Activated CD4-positive, alpha-beta T cell treated with anti-CD3 and anti-CD28 coated beads, Interleukin-2, amount 10 ng/mL, durations not matched to agents 7 days and 5 days (primary cell): ENCODE data around the gene JMJD7. TPM values are rescaled to one million over a fixed set of nuclear protein-coding genes. Genes with fewer than 3 reads are reported as not detected.

Experiments used
- CTCF ChIA-PET: fragments of 350-600 bp; sonication (Branson Sonifier 250); formaldehyde crosslinking; loops from one replicate; lab custom pipeline; 2021; ENCODE audit warnings: antibody characterized with exemption; lab: Charles Lee
- POLR2A ChIA-PET: fragments of 350-600 bp; sonication (Branson Sonifier 250); formaldehyde crosslinking; loops from one replicate; lab custom pipeline; 2021; ENCODE audit warnings: antibody characterized with exemption; lab: Charles Lee
- DNase-seq: peaks from one replicate; pipeline ENCODE4 v3.0.0-alpha.2; 2020
- H3K27ac Mint-ChIP-seq: one replicate; pipeline ENCODE4 v1.8.0; 2021; ENCODE audit warnings: mild to moderate bottlenecking, moderate library complexity, mixed read lengths
- H3K27me3 Mint-ChIP-seq: one replicate; pipeline ENCODE4 v1.8.0; 2021; ENCODE audit warnings: mixed read lengths
- H3K36me3 Mint-ChIP-seq: one replicate; pipeline ENCODE4 v1.8.0; 2021; ENCODE audit warnings: low read depth, mixed read lengths
- H3K4me1 Mint-ChIP-seq: one replicate; pipeline ENCODE4 v1.8.0; 2021; ENCODE audit warnings: mixed read lengths
- H3K4me3 Mint-ChIP-seq: one replicate; pipeline ENCODE4 v1.8.0; 2021; ENCODE audit warnings: mild to moderate bottlenecking, moderate library complexity, mixed read lengths
- H3K9me3 Mint-ChIP-seq: one replicate; pipeline ENCODE4 v1.8.0; 2021; ENCODE audit warnings: mixed read lengths
- total RNA-seq, 2 experiments: library from RNA; stranded (reverse); gene quantifications; one replicate each; pipeline ENCODE4 v1.2.3, GENCODE V29; 2021

The JMJD7 gene
- total RNA-seq, 2 experiments from 2014 or later, result 23.9 to 28.4 TPM

DNA sequence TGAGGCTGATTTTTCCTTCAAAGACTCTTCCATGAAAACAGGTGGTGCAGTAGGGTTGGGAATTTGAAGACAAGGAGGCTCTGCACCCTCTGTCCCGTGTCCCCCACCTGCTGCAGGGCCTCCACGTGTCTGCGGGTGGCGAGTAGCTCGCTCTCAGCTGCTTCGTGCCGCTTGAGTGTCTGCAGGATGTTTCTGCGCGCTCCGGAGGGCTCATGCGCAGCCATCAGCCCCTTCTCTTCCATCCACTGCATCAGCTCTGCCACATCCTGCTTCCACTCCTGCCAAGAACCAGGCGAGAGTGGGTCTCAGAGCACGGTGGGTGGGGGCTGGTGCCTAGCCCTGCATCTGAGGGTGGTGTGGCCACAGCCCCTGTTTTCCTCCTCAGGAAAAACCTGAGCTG, 48.1 kb downstream of the JMJD7 start:
- no peak overlapping the region for H3K4me3 Mint-ChIP-seq
- CTCF ChIA-PET, result interaction anchor here (0.6 to 2.1 kb wide), 5 partner anchors 19 to 102 kb away, joined by 3 to 6 read pairs (median 3); partner anchors contain the start of gene MAPKBP1
- POLR2A ChIA-PET, result no interaction called here

DNA sequence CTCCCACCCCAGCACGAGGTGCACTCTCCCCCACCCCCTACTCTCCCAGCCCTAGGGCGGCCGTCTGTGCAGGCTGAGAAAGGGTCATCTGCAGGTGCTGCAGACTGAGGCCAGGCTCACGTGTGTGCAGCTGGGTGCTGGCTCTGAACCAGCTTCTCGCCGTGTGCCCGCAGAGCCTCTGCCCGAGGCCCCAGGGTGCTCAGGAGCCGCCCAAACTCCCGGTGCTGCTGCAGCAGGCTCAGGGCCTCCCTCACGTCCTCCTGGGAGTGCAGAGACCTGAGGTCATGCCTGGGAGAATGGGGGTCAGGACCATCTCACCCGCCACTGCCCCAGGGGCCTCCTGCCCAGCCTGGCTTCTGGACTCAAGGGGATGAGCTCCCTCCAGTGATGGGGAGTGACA, 48.8 kb downstream of the JMJD7 start:
- H3K27ac Mint-ChIP-seq, result no peak overlapping the region
- no peaks in the 10 kb centered on the region for H3K36me3 Mint-ChIP-seq
- POLR2A ChIA-PET, result no interaction called here
- H3K4me1 Mint-ChIP-seq, result peaks cover 8% of the 10 kb centered on the region
- no peak for DNase-seq
- CTCF ChIA-PET, result interaction anchor here (0.8 to 2.1 kb wide), 4 partner anchors 18 to 103 kb away, joined by 3 to 6 read pairs (median 4); partner anchors contain the start of gene MAPKBP1
- H3K27me3 Mint-ChIP-seq, result peaks cover 6% of the 10 kb centered on the region
- H3K4me3 Mint-ChIP-seq, result no peak overlapping the region
- H3K9me3 Mint-ChIP-seq, result no peaks in the 10 kb centered on the region

More for the DNA sequence above, 48.1 kb downstream of the JMJD7 start:
- Mint-ChIP-seq H3K27ac (no peak overlapping the region), H3K27me3 (no peaks in the 10 kb centered on the region), H3K9me3 (no peaks in the 10 kb centered on the region), H3K36me3 (no peaks in the 10 kb centered on the region), H3K4me1 (peaks cover 6% of the 10 kb centered on the region)
- no peak for DNase-seq

DNA sequence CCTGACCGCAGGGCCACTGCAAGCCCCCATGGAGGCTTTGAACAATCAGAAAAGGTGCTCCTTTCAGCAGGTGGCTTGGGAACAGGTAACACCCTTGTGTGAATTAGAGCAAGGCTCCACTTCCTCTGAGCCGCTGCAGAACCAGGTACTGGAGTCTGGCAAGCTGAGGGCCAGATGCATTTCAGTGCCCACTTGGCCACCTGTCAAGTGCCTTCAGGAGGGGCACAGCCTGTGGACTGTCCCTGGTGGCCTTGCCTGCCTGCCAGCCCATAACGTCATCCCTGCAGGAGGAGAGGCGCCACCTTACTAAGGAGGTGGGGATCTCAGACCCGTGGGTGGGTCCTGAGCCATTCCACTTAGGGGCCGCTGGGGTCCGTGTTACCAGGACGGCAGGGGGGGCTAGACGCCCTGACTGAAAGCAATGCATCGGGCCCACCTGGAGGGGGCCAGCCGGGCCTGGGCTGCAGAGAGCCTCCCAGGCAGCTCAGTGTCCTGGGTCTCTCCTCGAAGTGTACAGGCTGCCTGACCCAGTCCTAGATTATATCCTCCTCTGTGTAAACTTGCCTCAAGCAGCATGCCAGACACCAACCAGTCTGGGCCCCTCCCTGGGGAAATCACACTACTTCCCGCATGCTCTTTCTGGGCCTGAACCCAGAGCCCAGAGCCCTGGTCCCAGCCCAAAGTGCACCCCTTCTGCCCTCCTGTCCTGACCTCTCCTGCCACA, 49.9 kb downstream of the JMJD7 start:
- Mint-ChIP-seq H3K4me1 (peaks cover 8% of the 10 kb centered on the region), H3K36me3 (no peaks in the 10 kb centered on the region), H3K9me3 (no peaks in the 10 kb centered on the region), H3K27ac (no peak overlapping the region), H3K4me3 (no peak overlapping the region), H3K27me3 (peaks cover 6% of the 10 kb centered on the region)
- ChIA-PET POLR2A (no interaction called here), CTCF (no interaction called here)
- DNase-seq, result no peak

DNA sequence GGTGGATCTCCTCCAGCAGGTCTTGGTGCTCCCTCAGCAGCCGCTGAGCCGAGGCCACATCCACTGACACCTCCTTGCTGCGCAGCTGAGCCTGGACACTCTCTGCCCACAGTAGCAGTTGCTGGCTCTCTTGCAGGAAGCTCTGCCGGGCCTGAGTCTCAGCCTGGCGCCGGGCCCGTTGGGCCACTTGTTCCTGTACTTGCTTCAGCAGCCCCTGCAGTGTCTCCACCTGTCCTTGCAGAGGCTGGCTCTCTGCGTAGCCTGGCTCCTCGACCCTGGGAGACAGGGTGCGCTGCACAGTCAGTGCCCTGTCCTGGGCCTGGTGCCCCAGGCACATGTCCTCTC, 50.4 kb downstream of the JMJD7 start:
- ChIA-PET POLR2A (no interaction called here), CTCF (interaction anchor here (1.6 kb wide), 1 partner anchor 8 kb away, joined by 4 read pairs; no protein-coding TSS in a partner anchor)
- Mint-ChIP-seq H3K9me3 (no peaks in the 10 kb centered on the region), H3K27ac (no peak overlapping the region), H3K27me3 (peaks cover 6% of the 10 kb centered on the region), H3K4me1 (peaks cover 8% of the 10 kb centered on the region), H3K36me3 (no peaks in the 10 kb centered on the region), H3K4me3 (no peak overlapping the region)
- no peak for DNase-seq

DNA sequence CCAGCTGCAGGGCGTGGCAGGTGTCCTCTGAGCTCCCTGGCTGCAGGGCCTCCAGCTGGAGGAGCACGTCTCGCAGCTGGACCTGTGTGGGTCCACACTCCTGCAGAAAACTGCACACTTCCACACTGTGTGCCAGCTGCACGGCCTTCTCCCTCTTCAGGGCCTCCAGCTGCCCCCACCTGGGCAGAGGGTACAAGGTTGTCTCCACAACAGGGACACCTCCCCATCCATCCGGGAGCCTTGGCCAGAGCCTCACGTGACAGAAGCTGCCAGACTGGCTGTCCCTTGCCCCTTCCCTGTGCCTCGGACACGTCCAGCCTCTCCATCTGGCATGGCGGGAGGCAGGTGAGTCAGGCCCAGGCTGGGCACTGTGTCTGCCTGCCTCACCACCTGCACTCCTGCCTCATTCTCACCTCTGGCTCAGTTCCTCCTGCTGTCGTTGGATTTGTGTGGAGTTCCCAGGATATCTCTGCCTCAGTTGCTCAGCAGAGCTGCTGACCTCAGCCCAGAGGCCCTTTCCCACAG, 51.5 kb downstream of the JMJD7 start:
- H3K27me3 Mint-ChIP-seq, result peaks cover 6% of the 10 kb centered on the region
- CTCF ChIA-PET, result interaction anchor here (0.9 to 1.6 kb wide), 3 partner anchors 9 to 40 kb away, joined by 3 to 4 read pairs (median 3); no protein-coding TSS in a partner anchor
- no peaks in the 10 kb centered on the region for H3K9me3 Mint-ChIP-seq
- POLR2A ChIA-PET, result no interaction called here
- H3K4me3 Mint-ChIP-seq, result no peak overlapping the region
- peaks cover 8% of the 10 kb centered on the region for H3K4me1 Mint-ChIP-seq
- H3K27ac Mint-ChIP-seq, result no peak overlapping the region
- no peaks in the 10 kb centered on the region for H3K36me3 Mint-ChIP-seq
- no peak for DNase-seq

DNA sequence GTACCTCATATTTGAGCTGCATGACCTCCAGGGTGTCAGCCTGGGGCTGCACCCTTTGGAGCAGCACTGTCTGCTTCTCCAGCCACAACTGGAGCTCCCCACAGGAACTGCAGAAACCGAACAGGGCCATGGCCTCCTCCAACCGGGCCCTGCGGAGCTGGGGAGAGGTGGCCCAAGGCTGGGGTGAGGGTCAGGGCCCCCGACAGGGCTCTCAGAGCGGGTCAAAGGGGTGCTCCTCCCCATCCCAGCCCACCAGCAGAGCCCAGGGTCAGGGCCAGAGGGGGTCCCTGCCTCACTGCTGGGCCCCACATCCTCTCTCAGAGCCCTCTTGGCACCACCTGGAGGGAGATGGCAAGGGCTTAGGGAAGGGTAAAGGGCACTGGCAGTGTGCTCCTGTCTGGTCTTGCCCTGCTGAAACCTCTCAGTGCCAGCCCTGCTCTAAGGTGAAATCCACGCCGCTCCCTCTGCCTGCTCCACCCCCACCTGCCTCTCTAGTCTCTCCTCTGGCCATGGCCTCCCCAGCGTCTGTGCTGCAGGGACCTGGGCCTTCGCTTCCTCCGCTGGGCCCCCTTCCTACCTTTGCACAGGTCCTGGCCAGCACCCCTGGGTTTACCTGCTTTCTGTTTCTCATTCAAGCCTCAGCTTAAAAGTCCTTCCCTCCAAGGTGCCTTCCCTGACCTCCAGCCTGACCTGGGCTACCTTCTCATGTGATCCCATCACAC, 52.4 kb downstream of the JMJD7 start:
- ChIA-PET POLR2A (no interaction called here), CTCF (interaction anchor here (0.8 to 1.6 kb wide), 5 partner anchors 10 to 41 kb away, joined by 3 to 7 read pairs (median 3); no protein-coding TSS in a partner anchor)
- Mint-ChIP-seq H3K4me3 (no peak overlapping the region), H3K4me1 (peaks cover 9% of the 10 kb centered on the region), H3K9me3 (no peaks in the 10 kb centered on the region), H3K27ac (no peak overlapping the region), H3K27me3 (peaks cover 6% of the 10 kb centered on the region), H3K36me3 (no peaks in the 10 kb centered on the region)
- DNase-seq, result no peak

DNA sequence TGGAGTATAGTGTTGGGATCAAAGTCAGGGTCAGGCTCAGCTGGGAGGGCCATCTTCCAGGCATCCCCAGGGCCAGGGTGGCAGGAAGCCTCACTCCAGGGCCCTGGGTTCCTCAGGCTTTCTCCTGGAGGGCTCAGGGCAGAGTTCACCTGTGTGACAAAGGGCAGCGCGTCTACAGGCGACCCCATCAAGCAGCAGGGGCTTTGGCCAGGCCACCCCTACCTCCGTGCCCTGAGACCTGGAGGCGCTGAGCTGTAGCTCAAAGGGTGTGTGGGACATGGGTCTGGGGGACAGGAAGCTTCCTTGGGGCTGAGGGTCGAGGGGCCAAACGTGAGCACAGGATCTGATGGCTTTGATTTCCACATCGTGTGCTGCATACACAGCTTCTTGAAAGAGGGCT, 53.2 kb downstream of the JMJD7 start:
- H3K36me3 Mint-ChIP-seq, result no peaks in the 10 kb centered on the region
- no peak overlapping the region for H3K27ac Mint-ChIP-seq
- peaks cover 6% of the 10 kb centered on the region for H3K27me3 Mint-ChIP-seq
- H3K4me3 Mint-ChIP-seq, result no peak overlapping the region
- CTCF ChIA-PET, result interaction anchor here (0.8 to 1.5 kb wide), 5 partner anchors 11 to 107 kb away, joined by 3 to 7 read pairs (median 3); partner anchors contain the start of gene MAPKBP1
- H3K4me1 Mint-ChIP-seq, result peaks cover 11% of the 10 kb centered on the region
- DNase-seq, result no peak
- POLR2A ChIA-PET, result interaction anchor here (0.6 kb wide), 1 partner anchor 1169 kb away, joined by 3 read pairs; no protein-coding TSS in a partner anchor
- no peaks in the 10 kb centered on the region for H3K9me3 Mint-ChIP-seq

DNA sequence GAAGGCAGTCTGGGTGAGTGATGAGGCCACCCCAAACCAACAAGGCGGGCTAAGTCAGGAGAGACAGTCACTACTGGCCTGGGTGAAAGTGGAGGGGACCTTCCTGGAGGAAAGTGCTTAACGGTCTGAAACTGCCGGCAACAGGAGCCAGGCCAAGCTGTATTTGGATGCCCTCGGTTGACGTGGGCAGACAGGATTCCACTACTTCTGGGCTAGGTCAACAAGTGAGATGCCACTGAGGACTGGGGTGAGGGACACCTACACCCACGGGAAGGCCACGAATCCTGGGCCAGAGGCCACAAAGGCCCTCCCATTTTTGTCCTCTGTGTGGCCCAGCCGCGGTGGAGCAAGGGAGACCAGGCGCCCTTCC, 53.6 kb downstream of the JMJD7 start:
- ChIA-PET CTCF (interaction anchor here (0.8 to 1.3 kb wide), 4 partner anchors 11 to 108 kb away, joined by 3 to 4 read pairs (median 3); partner anchors contain the start of gene MAPKBP1), POLR2A (interaction anchor here (0.6 kb wide), 1 partner anchor 1169 kb away, joined by 3 read pairs; no protein-coding TSS in a partner anchor)
- Mint-ChIP-seq H3K4me3 (no peak overlapping the region), H3K9me3 (no peaks in the 10 kb centered on the region), H3K27ac (no peak overlapping the region), H3K4me1 (peaks cover 11% of the 10 kb centered on the region), H3K36me3 (no peaks in the 10 kb centered on the region), H3K27me3 (peaks cover 6% of the 10 kb centered on the region)
- no peak for DNase-seq

DNA sequence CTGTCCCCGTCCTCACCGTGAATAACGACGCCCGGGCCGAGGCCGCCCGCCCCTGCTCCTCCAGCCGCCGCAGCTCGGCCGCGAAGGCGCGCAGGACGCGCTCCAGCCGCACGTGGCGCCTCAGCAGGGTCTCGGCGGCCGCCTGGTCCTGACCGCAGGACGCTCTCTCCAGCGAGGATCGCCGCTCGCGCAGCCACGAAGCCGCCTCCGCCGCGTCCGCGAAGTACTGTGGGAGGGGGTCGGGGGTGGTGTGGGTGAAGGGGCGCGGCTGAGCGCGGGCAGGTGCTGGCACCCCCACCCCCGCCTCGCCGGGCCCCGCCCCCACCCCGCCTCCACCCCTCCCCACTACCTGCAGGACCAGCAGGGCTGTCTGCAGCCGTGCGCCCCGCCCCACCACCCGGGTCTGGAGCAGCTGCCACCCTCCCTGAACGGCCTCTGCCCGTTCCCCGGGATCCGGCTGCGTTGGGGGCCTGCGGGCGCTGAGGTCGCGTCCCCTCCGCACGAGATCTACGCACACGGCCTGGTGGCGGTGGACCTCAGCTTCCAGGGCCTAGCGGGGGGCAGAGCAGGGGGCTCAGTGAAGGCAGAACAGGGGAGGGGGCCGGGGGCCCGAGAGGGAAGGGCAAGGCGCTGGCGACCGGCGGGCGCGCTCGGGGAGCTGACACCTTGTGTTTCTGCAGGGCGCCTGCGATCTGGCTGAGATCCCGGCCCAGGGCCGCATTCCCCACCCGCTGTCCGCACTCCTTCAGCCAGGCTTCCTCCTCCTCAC, 54.2 kb downstream of the JMJD7 start:
- ChIA-PET CTCF (interaction anchor here (1.0 to 1.3 kb wide), 5 partner anchors 8 to 108 kb away, joined by 3 to 4 read pairs (median 3); partner anchors contain the start of gene MAPKBP1), POLR2A (no interaction called here)
- H3K4me3 Mint-ChIP-seq, result no peak overlapping the region
- H3K9me3 Mint-ChIP-seq, result no peaks in the 10 kb centered on the region
- peaks cover 6% of the 10 kb centered on the region for H3K27me3 Mint-ChIP-seq
- peaks cover 11% of the 10 kb centered on the region for H3K4me1 Mint-ChIP-seq
- no peaks in the 10 kb centered on the region for H3K36me3 Mint-ChIP-seq
- DNase-seq, result no peak
- H3K27ac Mint-ChIP-seq, result no peak overlapping the region

DNA sequence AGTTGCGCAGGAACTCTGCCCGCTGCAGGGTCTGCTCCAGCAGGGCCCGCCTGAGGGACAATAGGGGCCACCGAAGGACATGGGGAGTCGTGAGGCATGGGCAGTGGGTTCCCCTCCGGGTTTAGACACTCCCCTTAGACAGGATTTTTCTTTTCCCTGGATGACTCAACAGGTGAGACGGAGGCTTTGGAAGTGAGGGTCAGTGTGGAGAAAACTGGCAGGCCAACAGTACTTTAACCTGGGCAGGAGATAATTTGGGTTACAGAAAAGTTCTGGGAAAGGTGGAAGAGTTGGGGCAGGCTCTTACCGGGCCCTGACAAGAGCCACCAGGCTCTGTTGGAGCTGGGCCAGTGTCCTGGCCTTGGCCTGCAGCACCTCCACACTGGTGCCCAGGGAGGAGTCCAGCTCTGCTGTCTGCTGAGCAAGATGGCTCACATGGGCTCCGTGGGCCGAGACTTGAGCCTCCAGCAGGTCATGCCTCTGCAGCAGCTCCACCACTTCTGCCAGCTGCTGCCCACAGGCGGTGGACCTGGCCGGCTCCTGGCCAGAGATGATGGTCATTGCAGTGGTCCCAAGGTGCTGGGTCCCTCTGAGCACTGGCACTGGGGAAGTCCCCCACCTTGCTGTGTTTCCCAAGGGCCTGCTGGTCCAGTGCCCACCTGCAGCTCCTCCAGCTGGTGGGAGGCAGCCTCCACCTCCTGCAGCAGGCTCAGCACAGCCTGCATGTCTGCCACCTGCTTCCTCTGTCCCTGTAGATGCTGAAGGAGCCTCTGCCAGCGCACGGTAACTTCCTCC, 55.0 kb downstream of the JMJD7 start:
- Mint-ChIP-seq H3K27ac (no peak overlapping the region), H3K4me1 (peaks cover 14% of the 10 kb centered on the region), H3K27me3 (peaks cover 6% of the 10 kb centered on the region), H3K4me3 (no peak overlapping the region), H3K9me3 (no peaks in the 10 kb centered on the region), H3K36me3 (no peaks in the 10 kb centered on the region)
- POLR2A ChIA-PET, result no interaction called here
- CTCF ChIA-PET, result interaction anchor here (1.1 to 1.2 kb wide), 2 partner anchors 9 to 28 kb away, joined by 3 read pairs; no protein-coding TSS in a partner anchor
- no peak for DNase-seq

DNA sequence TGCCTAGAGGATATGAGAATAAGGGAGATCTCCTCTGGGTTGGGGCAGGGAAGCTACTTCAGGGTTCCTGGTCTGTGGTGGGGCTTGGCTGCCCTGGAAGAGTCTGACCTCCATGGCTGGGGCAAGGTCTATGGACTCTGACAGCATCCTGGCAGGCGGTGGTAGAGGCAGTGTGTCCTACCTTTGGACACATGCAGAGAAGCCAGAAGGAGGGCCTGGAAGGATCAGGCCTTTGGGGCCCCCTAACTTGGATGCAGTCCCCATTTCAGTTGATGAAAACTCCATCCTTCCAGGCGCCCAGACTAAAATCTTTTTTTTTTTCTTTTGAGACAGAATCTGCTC, 55.6 kb downstream of the JMJD7 start:
- ChIA-PET POLR2A (no interaction called here), CTCF (interaction anchor here (1.2 to 2.1 kb wide), 3 partner anchors 10 to 109 kb away, joined by 3 to 5 read pairs (median 3); partner anchors contain the start of gene MAPKBP1)
- Mint-ChIP-seq H3K27ac (no peak overlapping the region), H3K4me1 (peaks cover 18% of the 10 kb centered on the region), H3K27me3 (peaks cover 6% of the 10 kb centered on the region), H3K4me3 (no peak overlapping the region), H3K36me3 (no peaks in the 10 kb centered on the region), H3K9me3 (no peaks in the 10 kb centered on the region)
- no peak for DNase-seq
